HG02943 (cell line): ENCODE data around the gene CST8.
"Not testable (repeated sequence)": the region's sequence is repeated elsewhere in the genome, so short reads cannot be mapped to it uniquely, and the experiment has no call there.

Source experiments
- ATAC-seq: cut with Tn5 transposase; IDR thresholded peaks from one replicate; pipeline ENCODE4 v1.9.1; 2021; ENCODE audit warnings: mild to moderate bottlenecking, low read depth, moderate library complexity; ENCODE audit not compliant: unreplicated experiment

Gene CST8

DNA sequence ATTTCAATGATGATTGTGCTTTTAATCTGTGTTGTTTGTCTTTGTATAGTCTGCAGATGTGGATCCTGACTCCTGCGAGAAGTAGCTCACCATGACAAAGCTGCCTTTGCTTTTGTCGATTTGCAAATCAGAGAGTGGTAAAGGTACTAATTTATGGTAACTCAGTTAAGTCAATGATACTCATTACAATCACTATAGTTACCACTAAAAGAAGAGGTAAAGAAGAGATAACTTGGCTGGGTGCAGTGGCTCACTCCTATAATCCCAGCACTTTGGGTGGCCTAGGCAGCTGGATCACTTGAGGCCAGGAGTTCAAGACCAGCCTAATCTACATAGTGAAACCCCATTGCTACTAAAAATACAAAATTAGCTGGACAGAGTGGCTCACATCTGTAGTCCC lies 17.6 kb upstream of the CST8 start:
- not testable (repeated sequence) for ATAC-seq

DNA sequence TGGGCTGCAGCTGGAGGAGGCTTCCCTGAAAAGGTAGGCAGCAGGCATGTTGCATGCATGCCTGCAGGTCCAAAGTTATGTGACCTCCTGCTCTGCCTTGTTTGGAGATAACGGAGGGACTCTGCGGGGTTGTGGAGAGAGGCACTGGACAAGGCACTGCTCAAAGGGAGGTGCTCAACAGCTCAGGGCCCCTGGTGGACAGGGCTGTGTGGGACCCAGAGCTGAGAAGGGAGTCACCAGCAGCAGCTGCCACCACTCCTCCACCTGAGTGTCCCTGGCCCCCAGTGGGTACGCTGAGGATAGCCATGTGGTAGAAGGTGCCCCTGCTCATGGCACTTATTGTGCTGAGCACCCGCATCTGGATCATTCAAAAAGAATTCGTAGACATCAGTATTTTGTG lies 15.5 kb upstream of the CST8 start:
- ATAC-seq: no peak

DNA sequence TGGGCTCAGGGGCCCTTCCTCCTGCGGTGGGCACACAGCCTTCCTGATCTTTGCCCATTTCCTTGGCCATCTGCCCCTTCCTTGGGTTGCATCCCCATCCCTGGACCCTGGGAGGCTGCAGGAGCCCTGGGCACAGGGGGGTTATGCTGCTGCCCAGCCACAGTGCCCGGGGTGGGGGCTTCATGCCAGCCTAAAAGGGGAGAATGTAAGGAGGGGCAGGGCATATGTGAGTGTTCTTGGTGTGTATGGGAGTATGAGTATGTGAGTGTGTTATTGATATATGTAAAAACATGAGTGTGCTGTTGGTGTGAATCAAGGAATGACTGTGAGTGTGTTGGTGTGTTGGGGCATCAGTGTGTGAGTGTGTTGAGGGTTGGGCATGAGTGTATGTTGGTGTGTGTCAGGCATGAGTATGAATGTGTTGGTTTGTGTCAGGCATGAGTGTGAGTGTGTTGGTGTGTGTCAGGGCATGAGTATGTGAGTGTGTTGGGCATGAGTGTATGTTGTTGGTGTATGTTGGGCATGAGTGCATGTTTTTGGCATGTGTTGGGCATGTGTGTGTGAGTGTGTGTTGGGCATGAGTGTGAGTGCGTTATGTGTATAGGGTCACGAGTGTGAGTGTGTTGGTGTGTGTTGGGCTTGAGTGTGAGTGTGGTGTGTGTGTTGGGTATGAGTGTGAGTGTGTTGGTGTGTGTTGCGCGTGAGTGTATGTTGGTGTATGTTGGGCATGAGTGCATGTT lies 14.7 kb upstream of the CST8 start:
- ATAC-seq: no peak

DNA sequence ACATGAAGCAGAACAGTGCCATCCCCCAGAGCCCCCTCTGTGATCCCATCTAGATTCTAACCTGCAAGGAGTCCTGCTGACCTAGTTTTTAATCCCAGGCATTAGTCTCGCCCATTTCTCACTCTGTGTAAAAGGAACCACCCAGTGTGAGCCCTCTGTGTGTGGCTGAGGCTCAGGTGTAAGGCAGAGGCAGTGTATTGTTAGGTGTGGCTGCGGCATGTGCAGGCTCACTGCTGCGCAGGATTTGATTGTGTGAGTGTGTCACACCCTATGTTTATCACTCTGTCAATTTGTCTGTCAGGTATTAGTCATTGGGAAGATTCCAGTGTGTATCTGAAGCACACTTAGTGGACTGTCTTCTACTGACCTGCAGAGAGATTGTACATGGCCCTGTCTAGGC lies 13.7 kb upstream of the CST8 start:
- no peak for ATAC-seq

DNA sequence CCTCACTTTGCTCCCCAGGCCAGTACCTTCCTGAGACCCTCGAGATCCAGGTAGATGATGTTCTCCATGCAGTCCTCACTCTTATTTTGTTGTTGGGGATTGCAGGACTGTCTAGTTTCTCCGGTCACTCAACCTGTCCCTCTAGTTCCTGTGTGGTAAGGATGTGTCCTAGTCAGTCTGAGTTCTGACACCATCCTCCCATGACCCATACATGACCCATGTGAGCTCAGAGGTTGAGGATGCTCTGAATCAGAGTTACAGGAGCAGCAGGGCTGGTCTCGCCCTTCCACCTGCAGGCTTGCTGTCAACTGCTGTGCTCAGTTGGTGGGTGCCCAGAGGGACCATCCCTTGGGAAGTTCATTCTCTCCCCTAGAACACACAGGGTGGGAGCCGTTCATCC lies 11.9 kb upstream of the CST8 start:
- ATAC-seq: no peak

DNA sequence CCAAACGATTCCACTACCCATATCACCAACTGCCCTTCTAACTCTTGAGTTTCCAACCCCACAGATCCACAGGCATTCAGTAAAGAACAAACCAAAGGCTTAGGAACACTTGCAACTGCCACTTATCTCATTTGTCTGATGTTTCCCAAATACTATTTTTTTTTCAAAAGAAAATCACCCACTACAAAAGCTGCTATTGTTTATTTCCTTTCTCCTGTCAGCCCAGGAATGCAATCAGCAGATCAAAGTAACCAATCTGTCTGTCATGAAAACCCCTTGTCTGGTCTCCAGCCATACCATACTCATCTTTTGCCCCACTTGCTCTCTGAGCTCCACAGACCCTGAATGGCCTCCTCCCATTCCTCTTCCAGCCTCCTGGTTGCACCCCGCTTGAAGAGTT lies 8.8 kb upstream of the CST8 start:
- no peak for ATAC-seq

DNA sequence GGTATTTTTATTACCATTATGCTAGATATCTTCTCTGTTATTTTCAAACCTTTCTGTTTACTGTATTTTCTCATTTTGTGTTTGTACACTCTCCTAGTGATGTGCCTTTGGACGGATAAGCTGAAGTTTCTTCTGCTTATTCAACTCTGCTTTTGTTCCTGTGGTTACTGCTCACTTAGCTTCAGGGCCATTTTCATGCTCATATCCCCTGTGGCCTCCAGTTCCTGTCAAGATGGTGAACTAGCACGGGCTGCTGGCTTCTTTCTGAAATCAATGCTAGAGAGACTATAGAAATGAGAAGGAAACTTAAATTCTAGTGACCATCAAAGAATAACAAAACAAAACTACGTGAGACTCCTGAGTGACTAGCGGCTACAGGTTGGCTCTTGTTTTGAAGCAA lies 6.8 kb upstream of the CST8 start:
- no peak for ATAC-seq

DNA sequence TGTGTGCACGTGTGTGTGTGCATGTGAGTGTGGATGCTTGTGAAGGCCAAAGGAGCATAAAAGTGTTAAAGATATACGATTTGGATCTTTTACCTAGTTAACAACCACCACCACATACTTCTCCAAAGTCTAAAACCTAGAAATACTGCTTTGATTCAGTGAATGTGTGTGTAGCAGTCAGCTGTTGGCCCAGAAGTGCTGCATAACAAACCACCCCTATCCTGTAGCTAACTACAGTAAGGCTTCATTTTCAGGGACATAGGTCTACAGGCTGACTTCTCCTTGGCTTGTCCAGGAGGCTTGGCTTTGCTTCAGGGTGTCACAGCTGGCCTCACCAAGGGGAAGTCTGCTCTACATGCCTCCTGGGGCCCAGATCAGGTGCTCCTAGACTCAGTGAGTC lies 2.4 kb upstream of the CST8 start:
- no peak for ATAC-seq

DNA sequence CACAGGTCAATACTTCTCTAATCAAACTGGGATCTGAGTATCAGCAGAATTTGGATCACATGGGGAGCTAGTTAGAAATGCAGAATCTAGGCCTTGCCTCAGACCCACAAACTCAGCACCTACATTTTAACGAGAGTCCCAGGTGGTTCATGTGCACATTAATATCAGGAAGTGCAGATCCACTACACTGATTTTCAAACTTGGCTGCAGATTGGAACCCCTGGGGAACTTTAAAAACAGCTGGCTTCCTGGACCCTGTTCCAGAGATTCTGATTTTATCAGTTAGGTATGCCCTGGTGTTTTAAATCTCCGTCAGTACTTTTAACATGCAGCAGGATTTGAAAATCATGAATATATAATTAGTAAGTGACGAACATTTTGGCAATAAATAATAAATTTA lies 1.9 kb upstream of the CST8 start:
- no peak for ATAC-seq

DNA sequence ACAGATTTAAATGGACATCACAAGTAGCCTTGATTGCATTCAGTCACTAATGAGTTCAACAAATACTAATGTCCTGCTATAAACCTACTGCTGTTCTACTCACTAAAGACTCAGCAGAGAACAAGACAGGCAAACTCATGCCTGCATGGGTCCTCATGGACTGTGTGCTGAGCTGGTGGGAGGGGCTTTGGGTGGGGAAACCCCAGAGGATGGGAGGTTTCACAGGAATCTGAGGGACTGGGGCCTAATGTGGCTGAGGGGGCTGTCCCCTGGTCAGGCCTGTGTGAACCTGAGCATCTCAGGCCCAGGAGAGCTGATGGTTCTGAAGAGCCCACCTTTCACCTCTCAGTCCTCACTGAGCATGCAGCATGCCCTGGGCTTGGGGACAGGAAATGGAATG lies 1.4 kb downstream of the CST8 start:
- ATAC-seq: no peak

DNA sequence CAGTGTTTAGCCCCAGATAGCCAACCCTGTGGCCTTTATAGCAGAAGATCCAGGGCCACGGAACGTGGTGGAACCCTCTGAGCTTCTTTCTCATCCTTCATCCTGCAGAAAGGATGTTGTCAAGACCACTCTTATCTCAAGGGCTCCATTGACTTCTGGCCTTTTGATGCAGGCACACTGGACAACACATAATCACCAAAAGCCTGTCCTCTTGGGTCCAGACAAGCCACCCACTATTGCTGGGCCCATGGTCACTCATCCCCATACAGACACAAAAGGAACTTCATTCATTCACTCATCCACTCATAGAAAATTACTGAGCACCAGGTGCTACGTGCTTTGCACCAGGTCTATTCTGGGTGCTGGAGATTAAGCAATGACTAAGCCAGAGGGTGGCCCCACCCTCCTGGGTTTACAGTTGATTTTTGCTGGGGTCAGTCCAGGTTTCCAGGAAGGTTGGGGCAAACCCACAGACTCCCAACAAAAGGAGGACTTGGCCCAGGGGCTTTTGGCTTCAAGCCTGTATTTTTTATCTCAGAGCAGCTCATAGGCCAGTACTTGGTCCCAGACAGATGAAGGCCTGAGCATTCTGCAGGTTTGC lies 2.4 kb downstream of the CST8 start:
- no peak for ATAC-seq

DNA sequence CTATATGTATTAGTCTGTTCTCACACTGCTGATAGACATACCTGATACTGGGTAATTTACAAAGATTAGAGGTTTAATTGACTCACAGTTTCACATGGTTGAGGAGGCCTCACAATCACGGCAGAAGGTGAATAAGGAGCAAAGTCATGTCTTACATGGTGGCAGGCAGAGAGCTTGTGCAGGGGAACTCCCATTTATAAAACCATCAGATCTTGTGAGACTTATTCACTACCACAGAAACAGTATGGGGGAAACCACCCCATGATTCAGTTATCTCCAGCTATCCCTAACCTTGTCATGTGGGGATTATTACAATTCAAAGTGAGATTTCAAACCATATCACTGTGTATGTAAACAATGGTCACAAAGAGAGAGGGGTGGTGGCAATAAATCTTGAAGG lies 6.6 kb downstream of the CST8 start:
- ATAC-seq: no peak

DNA sequence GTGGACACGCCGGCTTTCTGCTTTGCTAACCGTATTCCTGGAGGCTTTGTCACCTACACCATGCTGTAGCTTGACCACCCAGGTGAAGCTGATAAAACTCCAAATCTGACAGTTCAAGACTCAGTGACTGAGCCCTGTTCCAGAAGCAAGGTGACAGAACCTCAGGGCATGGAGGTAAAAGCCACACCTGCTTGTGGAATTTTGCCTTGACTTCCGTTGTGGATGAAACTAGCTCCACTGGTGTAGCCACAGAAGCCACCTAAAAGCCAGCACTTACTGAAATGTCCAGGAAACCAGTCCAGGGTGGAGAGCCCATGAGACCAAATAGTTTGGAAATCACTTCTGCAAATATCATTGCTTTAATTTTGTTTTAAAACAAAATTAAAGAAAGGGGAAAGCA lies 11.0 kb downstream of the CST8 start:
- no peak for ATAC-seq

DNA sequence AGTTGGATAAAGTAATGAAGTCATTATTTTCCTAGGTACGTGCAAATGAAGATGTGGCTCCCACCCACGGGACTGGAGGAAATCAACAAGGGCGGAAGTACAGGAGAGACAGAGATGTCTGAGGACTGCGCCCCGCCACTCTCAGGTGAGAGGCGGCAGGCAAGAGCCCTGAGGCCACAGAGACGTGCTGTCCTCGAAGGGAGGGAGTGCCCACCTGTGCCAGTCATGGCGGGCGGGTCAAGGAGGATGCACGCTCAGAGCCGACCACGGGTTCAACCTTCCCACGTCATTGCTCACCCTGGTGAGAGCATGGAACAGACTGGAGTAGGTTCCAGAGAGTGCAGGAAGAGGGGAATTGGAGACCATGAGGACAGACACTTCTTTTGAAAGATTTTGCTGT lies 12.7 kb downstream of the CST8 start:
- no peak for ATAC-seq

DNA sequence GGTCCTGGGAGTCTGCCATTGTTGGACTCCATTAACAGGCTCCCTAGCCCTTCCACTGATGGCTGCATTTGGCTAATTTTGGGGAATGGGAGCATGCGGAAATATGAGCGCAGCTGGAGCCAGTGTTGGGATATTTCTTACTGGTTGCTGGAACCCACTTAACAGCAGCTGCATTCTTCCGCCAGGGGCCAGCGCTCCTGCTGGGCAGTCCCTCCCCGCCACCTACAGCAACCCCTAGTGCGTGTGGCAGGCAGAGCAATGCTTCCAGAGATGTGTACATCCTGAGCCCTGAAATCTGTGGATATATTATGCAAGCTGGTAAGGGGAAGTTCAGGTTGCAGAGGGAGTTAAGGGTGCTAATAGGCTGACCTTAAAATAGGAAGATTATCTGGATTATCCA lies 16.4 kb downstream of the CST8 start:
- no peak for ATAC-seq

DNA sequence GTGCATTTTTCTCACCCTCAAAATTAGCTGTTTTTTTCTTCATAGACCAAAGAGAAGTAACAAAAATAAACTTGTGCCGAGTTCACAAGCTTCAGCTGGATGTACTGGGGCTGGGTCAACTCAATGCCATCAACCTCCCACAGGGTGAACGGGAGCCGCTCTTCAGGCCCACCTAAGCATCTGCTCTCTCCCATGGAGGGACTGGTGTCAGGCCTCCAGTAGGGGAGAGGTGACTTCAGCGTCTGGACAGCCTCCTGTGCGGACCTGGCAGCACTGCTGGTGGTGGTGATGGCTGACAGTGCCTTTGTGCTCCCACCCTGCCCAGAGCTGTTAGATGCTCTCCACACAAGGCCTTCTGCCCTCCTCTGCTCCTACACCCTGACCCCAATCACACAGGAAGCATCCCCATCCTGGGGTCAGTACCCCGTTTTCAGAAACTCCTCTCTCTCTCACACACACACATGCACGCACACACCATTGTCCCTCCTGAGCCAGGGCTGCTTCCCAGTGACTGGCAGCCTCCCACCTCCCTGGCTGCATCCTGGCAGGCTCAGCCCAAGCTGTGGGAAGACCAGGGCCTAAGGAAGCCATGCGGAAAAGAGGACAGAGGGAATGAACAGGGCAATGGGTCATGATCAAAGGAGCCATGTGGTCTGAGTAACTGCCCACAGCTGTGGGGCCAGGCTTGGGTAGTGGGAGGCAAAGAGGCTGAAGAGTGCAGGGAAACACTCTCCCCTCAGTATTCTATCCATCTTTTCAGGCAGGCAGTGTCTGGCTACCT lies 17.7 kb downstream of the CST8 start:
- ATAC-seq: no peak

DNA sequence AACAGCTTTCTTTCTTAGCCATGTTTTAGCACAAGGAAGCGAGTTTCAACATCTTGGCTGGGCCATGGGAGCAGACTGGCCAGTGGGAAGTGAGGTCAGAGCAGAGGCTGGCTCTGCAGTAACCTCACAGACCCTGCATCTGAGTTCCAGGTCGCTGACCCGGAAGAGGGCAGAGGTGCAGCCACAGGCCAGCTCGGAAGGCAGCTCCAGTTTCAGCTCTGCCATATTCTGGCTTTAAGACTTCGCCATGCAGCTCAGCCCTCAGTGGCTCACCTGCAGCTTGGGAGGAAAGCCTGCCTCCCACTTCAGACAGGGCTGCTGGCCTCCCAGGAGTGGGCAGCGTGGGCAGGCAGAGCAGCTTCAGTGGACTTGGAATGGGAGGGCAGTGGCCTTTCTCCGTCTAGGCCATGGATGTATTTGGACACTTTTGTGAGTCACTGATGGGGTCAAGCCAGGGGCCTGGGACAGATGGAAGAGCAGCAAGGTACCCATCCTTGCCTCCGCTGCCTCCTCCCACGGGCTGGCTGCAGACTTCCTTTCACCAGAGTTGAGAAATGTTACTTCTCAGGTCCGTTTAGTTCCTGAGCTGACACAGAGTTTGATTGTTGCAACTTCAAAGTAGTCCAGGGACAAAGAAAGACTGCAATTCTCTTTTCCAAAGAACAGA lies 18.5 kb downstream of the CST8 start:
- ATAC-seq: no peak

DNA sequence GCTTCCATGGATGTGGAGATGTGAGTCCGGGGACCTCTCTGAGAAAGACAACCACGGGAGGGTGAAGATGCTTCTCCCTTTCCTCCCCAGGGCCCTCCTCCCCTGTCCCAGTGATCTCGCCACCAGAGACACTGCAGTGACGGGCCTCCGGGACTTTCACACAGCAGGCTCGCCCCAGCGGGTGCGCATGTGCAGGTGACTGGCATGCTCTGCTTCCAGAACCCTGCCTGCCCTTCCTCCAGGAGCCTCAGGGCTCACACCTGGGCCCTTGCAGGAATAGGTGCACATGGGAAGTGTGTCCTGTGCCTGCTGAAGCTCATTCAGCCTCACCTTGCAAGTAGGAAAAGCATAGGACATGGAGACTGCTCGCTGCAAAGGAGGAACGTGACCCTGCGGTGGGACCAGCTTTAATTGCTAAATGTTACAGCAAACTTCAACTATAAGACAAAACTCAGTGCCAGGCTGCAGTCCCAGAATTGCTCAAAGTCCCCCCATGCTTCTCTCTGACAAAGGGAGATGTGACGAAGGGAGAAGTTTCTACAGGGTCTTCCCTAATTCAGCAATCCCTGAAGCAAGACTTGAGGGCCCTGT lies 19.2 kb downstream of the CST8 start:
- ATAC-seq: no peak

DNA sequence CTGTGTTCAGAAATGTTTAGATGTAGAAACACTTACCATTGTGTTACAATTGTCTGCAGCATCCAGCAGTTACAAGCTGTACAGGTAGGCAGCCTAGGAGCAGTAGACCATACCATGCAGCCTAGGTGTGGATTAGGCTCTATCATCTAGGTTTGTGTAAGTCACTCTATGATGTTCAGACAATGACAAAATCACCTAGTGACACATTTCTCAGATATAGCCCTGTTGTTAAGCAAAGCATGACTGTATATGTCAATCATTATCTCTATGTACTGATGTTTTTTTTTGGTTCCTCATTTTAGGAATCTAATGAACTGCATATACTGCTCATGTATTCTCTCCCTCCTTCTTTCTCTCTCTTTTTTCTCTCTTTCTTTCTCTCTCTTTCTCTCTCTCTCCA lies 22.2 kb downstream of the CST8 start:
- ATAC-seq: peak; percentile 67

DNA sequence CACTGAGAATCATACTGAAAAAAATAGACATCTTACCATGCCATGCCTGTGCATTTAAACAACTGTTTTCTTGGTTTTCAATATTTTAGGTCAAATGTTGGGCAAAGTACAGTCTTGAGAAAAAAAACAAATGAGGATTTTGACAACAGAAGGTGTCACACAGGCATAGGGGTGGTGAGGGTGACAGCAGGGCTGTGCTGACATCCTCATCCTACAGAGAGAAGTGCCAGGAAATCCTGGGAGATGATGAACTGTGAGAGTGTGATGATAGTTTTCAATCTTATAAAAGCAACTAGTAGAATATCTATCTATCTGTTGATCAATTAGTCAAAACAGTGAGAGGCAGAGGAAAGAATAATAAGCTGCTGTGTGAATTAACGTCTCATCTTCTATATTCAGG lies 23.9 kb downstream of the CST8 start:
- no peak for ATAC-seq
